Raji (cell line): ENCODE results near the gene SPPL3.

Source experiments
- POLR2A ChIP-seq: IDR thresholded peaks from 2 replicates; pipeline ENCODE4 v1.6.1; 2011; ENCODE audit warnings: low read depth, low read length, control low read depth; ENCODE audit not compliant: insufficient read depth

SPPL3 gene

GRCh38 chr12:120725659-120726509, 178.3 kb downstream of the SPPL3 start, which contains the start of gene ACADS:
ACADS (plus strand) TSS chr12:120725826; CDS start chr12:120725886, 60 bp downstream.
- TF ChIP-seq POLR2A: peak; percentile 49

- TF ChIP-seq POLR2A: no peak
Measured at GRCh38 chr12:120725151-120725658, 179.0 kb downstream of the SPPL3 start.

GRCh38 chr12:120724720-120725119, 179.4 kb downstream of the SPPL3 start:
- no peak for TF ChIP-seq POLR2A

- no peak for TF ChIP-seq POLR2A
Measured at GRCh38 chr12:120722784-120723183, 181.4 kb downstream of the SPPL3 start.

GRCh38 chr12:120721866-120722265, 182.3 kb downstream of the SPPL3 start:
- TF ChIP-seq POLR2A: no peak

GRCh38 chr12:120720987-120721801, 183.0 kb downstream of the SPPL3 start:
- no peak for TF ChIP-seq POLR2A

GRCh38 chr12:120720234-120720986, 183.7 kb downstream of the SPPL3 start:
- TF ChIP-seq POLR2A: no peak

GRCh38 chr12:120719496-120720233, 184.5 kb downstream of the SPPL3 start:
- no peak for TF ChIP-seq POLR2A

- TF ChIP-seq POLR2A: no peak
Measured at GRCh38 chr12:120719072-120719471, 185.1 kb downstream of the SPPL3 start.

GRCh38 chr12:120718055-120718454, 186.1 kb downstream of the SPPL3 start:
- TF ChIP-seq POLR2A: no peak

GRCh38 chr12:120713861-120714482, 190.2 kb downstream of the SPPL3 start:
- no peak for TF ChIP-seq POLR2A

- TF ChIP-seq POLR2A: no peak
Measured at GRCh38 chr12:120712610-120713009, 191.5 kb downstream of the SPPL3 start.
